ENCODE data around the gene ZNF283. TPM values are rescaled to one million over a fixed set of nuclear protein-coding genes. Genes with fewer than 3 reads are reported as not detected.
"Not testable (repeated sequence)": the region's sequence is repeated elsewhere in the genome, so short reads cannot be mapped to it uniquely, and the experiment has no call there.

The ZNF283 gene
- total and polyA plus RNA-seq, 7 donors, result 0.79 to 8.7 (median 4.3) TPM

DNA sequence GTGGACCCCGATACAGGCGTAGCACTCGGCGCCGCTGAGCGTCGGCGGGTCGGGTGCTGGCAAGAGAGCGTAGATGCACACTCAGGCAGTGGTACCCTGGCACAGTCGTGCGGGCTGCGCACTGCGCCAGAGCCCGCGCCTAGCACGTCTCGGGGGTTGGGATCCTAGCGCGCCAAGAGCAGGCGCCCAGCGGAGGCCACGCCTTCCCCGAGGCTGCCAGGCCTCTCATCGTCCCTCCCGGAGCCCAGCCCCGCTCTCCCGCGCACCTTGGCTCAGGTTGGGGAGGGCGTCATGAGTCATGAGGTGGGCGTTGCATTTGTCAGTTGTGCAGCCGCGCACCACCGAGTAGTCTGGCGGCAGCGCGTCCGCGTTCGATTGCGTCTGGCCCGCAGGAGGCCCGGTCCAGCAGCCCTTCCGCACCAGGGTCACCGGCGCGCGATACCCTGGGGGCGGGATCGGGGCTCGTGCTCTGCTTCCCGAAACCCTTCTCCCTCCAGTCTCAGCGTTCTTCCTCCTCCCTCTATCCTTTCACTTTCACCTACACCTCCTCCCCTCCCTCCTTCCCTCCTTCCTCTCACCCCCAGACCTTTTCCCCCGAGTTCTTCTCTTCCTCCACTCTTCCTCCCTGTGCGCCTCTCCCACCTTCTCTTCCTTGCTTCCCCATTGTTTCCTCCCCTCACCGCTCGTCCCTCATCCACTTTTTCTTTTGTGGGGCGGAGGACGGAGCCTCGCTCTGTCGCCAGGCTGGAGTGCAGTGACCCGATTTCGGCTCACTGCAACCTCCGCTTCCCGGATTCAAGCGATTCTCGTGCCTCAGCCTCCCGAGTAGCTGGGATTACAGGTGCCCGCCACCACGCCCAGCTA, 28.3 kb upstream of the ZNF283 start:
- no peak for ATAC-seq
- Histone ChIP-seq H3K27ac (no peak overlapping the region), H3K9me3 (no peaks in the 10 kb centered on the region), H3K36me3 (ENCODE audit: insufficient read depth in 1 of 2, low read depth in 1 of 2) (peaks cover 0 to 2% of the 10 kb centered on the region in 2 donors), H3K27me3 (ENCODE audit: insufficient read depth in 3 of 3, low read length in 2 of 3) (peaks cover 0 to 36% (median 23%) of the 10 kb centered on the region in 3 donors), H3K4me3 (peak overlapping the region; percentile 56), H3K4me1 (no peaks in the 10 kb centered on the region)
- DNase-seq, result peak in 1 of 2 donors; percentile 42
- TF ChIP-seq, protein P1, sequence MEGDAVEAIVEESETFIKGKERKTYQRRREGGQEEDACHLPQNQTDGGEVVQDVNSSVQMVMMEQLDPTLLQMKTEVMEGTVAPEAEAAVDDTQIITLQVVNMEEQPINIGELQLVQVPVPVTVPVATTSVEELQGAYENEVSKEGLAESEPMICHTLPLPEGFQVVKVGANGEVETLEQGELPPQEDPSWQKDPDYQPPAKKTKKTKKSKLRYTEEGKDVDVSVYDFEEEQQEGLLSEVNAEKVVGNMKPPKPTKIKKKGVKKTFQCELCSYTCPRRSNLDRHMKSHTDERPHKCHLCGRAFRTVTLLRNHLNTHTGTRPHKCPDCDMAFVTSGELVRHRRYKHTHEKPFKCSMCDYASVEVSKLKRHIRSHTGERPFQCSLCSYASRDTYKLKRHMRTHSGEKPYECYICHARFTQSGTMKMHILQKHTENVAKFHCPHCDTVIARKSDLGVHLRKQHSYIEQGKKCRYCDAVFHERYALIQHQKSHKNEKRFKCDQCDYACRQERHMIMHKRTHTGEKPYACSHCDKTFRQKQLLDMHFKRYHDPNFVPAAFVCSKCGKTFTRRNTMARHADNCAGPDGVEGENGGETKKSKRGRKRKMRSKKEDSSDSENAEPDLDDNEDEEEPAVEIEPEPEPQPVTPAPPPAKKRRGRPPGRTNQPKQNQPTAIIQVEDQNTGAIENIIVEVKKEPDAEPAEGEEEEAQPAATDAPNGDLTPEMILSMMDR (IDR thresholded peaks at IDR 0.05), result no peak
- WGBS, 3 donors, result 14 to 18% (median 16%) methylated on average over 54 to 70 of the region's 70 CpGs
- intact Hi-C loops (cut with DNase I), result no loop called here

DNA sequence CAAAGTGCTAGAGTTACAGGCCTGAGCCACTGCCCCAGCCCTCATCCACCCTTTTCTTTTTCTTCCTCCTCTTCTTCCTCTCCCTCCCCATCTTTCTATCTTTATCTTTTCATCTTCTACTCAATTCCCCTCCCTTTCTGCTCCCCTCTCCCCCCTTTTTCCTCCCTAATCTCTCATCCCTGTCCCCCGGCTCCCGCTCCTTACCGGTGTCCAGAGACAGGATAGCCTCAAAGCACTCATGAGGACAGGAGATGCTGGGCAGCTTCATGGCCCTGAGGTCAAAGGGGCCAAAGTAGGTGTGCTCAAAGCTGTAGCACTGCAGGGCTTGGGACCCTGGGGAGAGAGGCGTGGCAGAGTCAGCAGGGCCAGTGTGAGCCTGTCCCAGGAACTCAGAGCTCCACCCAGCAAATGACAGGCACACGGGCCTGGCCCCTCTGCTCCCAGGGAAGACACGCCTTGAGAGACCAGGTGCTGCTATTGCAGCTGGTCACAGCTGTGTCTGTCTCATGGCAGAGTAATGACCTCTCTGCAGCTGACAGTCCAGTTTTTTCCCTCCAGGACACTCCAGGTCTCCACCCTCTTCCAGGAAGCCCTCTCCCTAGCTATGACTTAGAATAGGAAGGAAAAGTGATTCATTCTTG, 27.5 kb upstream of the ZNF283 start:
- no peak for DNase-seq
- H3K27me3 ChIP-seq (ENCODE audit: insufficient read depth in 3 of 3, low read length in 2 of 3), result peaks cover 0 to 30% (median 23%) of the 10 kb centered on the region in 3 donors
- intact Hi-C loops (cut with DNase I), result no loop called here
- no peak overlapping the region for H3K4me3 ChIP-seq
- H3K9me3 ChIP-seq, result no peaks in the 10 kb centered on the region
- no peak for ATAC-seq
- TF ChIP-seq, protein P1 (IDR thresholded peaks at IDR 0.05), result no peak
- H3K4me1 ChIP-seq, result no peaks in the 10 kb centered on the region
- H3K27ac ChIP-seq, result no peak overlapping the region
- H3K36me3 ChIP-seq (ENCODE audit: insufficient read depth in 1 of 2, low read depth in 1 of 2), result peaks cover 0 to 2% of the 10 kb centered on the region in 2 donors
- WGBS, 3 donors, result 52 to 61% (median 58%) methylated on average over 6 of the region's 6 CpGs

DNA sequence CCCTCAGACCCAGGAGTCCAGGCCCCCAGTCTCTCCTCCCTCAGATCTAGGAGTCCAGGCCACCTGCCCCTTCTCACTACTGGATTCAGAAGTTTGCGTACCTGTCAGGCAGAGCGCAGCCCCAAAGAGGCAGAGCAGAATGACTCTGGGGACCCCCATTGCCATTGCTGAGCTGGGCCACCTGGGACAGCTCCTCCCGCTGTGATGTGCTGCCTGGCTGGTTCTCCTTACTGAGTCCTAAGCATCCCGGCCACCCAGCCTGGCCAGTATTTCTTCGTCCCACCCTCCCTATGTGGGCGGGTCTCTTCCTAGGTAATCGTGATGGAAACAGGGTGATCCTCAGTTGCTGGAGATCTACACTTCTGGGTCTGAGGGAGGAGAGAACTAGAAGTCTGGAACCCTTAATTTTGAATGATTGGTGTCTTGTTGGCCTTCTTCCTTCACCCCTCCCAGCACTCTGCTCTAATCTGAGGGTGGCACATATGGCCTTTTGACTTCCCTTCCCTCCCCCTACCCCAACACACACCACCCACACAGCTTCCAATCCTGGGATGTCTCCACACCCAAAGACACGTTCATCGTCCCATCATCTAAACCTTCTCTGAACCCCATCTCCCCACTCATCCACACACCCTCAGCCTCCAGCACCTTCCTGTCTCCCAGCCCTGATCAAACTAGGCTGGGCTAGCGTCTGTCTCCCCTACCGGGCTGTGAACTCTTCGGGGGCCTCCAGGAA, 24.7 kb upstream of the ZNF283 start, which contains the start of gene LYPD5:
TSS of gene LYPD5 (minus strand) at position 232 of the 736 bp plus-strand sequence. CDS start at position 165, 67 bp downstream.
- intact Hi-C loops (cut with DNase I), result no loop called here
- ATAC-seq (no peak), DNase-seq (no peak)
- WGBS, 3 donors, result 60 to 66% (median 62%) methylated on average over 12 of the region's 12 CpGs
- TF ChIP-seq, protein P1 (IDR thresholded peaks at IDR 0.05), result no peak
- no peaks in the 10 kb centered on the region for H3K9me3 ChIP-seq
- peaks cover 0 to 26% (median 20%) of the 10 kb centered on the region in 3 donors for H3K27me3 ChIP-seq (ENCODE audit: insufficient read depth in 3 of 3, low read length in 2 of 3)
- H3K4me3 ChIP-seq, result no peak within 1 kb of the TSS
- H3K36me3 ChIP-seq (ENCODE audit: insufficient read depth in 1 of 2, low read depth in 1 of 2), result no peaks in the 10 kb centered on the region
- H3K4me1 ChIP-seq, result no peaks in the 10 kb centered on the region
- H3K27ac ChIP-seq, result no peak within 1 kb of the TSS

DNA sequence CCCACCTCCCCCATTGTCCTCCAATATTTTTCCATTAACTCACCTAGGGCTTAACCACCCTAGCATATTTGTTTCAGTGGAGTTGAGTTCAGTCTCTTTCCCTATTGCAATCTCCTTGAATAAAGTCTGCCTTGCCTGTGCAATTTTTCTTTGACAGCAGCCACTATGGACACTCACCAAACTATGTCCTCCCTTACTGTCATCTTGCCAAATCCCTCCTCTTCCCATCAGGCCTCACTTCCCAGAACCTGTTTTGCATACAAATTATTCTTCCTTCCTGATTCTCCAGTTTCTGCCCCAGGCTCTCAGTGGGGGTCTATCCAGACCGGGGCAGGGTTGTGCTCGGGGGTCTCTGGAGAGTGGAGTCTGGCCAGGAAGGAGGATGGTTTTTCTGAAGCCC, 22.7 kb upstream of the ZNF283 start:
- TF ChIP-seq, protein P1 (IDR thresholded peaks at IDR 0.05), result no peak
- H3K4me1 ChIP-seq, result no peaks in the 10 kb centered on the region
- H3K9me3 ChIP-seq, result no peaks in the 10 kb centered on the region
- 29 to 43% (median 41%) methylated on average over 2 of the region's 2 CpGs for WGBS, 3 donors
- H3K27me3 ChIP-seq (ENCODE audit: insufficient read depth in 3 of 3, low read length in 2 of 3), result peaks cover 0 to 16% (median 3%) of the 10 kb centered on the region in 3 donors
- intact Hi-C loops (cut with DNase I), result no loop called here
- H3K36me3 ChIP-seq (ENCODE audit: insufficient read depth in 1 of 2, low read depth in 1 of 2), result no peaks in the 10 kb centered on the region
- H3K27ac ChIP-seq, result no peak overlapping the region
- ATAC-seq (no peak), DNase-seq (no peak)
- no peak overlapping the region for H3K4me3 ChIP-seq

DNA sequence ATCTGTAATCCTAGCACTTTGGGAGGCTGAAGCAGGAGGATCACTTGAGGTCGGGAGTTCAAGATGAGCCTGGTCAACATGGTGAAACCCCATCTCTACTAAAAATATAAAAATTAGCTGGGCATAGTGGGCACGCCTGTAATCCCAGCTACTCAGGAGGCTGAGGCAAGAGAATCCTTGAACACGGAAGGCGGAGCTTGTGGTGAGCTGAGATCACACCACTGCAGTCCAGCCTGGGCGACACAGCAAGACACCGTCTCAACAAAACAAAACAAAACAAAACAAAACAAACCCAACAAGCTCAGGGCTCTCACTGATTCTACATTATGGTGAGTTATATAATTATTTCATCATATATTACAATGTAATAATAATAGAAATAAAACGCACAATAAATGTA, 20.7 kb upstream of the ZNF283 start:
- ATAC-seq; intact Hi-C loops (cut with DNase I); H3K36me3 ChIP-seq (ENCODE audit: insufficient read depth in 1 of 2, low read depth in 1 of 2); H3K27me3 ChIP-seq (ENCODE audit: insufficient read depth in 3 of 3, low read length in 2 of 3); DNase-seq; H3K27ac ChIP-seq; H3K4me3 ChIP-seq; H3K9me3 ChIP-seq; H3K4me1 ChIP-seq: not testable (repeated sequence)
- WGBS, 3 donors, result 87 to 91% (median 90%) methylated on average over 7 of the region's 7 CpGs

All from psoas muscle (tissue), 8 donors.